GM12878 (cell line): ENCODE measurements around the gene LITAF. TPM values are rescaled to one million over a fixed set of nuclear protein-coding genes. Genes with fewer than 3 reads are reported as not detected.

Source experiments
- ATAC-seq: fragments of 200-7000 bp; cut with Tn5 transposase; 3 replicates; pipeline ENCODE4 v1.9.1; 2020; ENCODE audit warnings: mild to moderate bottlenecking, moderate library complexity
- BruUV-seq: library from RNA; stranded (reverse); fragments of 400-500 nt; replicated peaks from 2 replicates; lab custom pipeline; 2021; lab: Mats Ljungman, UMichigan
- CTCF ChIA-PET: fragments of 300-600 bp; sonication (Branson Sonifier 250); formaldehyde crosslinking; extraction: SDS; loops from one replicate; lab custom pipeline; 2021; ENCODE audit warnings: inconsistent platforms; lab: Yijun Ruan, JAX
- POLR2A ChIA-PET: fragments of 350-600 bp; formaldehyde crosslinking; extraction: SDS; loops from one replicate; lab custom pipeline; 2021; ENCODE audit warnings: inconsistent platforms; lab: Charles Lee
- RAD21 ChIA-PET: fragments of 300-600 bp; sonication (Branson Sonifier 250); formaldehyde crosslinking; loops from one replicate; lab custom pipeline; 2023; ENCODE audit warnings: antibody characterized with exemption; ENCODE audit not compliant: unreplicated experiment; lab: Charles Lee
- SMC1A ChIA-PET: fragments of 300-600 bp; sonication (Branson Sonifier 250); formaldehyde crosslinking; loops from one replicate; lab custom pipeline; 2023; ENCODE audit not compliant: unreplicated experiment, uncharacterized antibody; lab: Charles Lee
- DNase-seq: peaks from one replicate; pipeline ENCODE4 v3.0.0-alpha.2; 2011; ENCODE audit warnings: low read depth, low spot score
- FAIRE-seq: peaks from 3 replicates; lab custom pipeline; 2011; peaks lifted over from hg19 to GRCh38; lab: Jason Lieb, UNC
- H2AFZ ChIP-seq: 2 replicates; pipeline ENCODE4 v1.6.0; 2011; ENCODE audit warnings: low read depth, low read length, control low read depth; ENCODE audit not compliant: control insufficient read depth
- H3K27ac ChIP-seq: 2 replicates; pipeline ENCODE4 v1.5.1; 2011; ENCODE audit warnings: control low read depth; ENCODE audit not compliant: control insufficient read depth, insufficient read depth
- H3K27me3 ChIP-seq, 2 experiments: replicated peaks in 1 of 2; 2 replicates each; pipeline versions ENCODE4 v1.6.0 to v1.6.1; 2011; ENCODE audit warnings: low read length in 1 of 2; ENCODE audit not compliant: control insufficient read depth in 2 of 2, insufficient read depth in 2 of 2
- H3K36me3 ChIP-seq, 2 experiments: 2 replicates each; pipeline ENCODE4 v1.5.1; 2011; ENCODE audit warnings: low read length in 1 of 2; ENCODE audit not compliant: control insufficient read depth in 2 of 2, insufficient read depth in 2 of 2
- H3K4me1 ChIP-seq: 2 replicates; pipeline ENCODE4 v1.6.1; 2011; ENCODE audit warnings: mild to moderate bottlenecking, low read length, moderate library complexity, mixed read lengths; ENCODE audit not compliant: control insufficient read depth, insufficient read depth
- H3K4me2 ChIP-seq: 2 replicates; pipeline ENCODE4 v1.6.0; 2011; ENCODE audit warnings: control low read depth; ENCODE audit not compliant: control insufficient read depth, insufficient read depth
- H3K4me3 ChIP-seq: fragments of 200-600 bp; sonication (generic); 2 replicates; pipeline ENCODE4 v1.5.1; 2016
- H3K79me2 ChIP-seq: 2 replicates; pipeline ENCODE4 v1.6.0; 2011; ENCODE audit warnings: low read length; ENCODE audit not compliant: control insufficient read depth, insufficient read depth
- H3K9ac ChIP-seq: 2 replicates; pipeline ENCODE4 v1.8.0; 2011; ENCODE audit warnings: low read length, control low read depth, mixed read lengths; ENCODE audit not compliant: control insufficient read depth, insufficient read depth
- H3K9me3 ChIP-seq: replicated peaks from 3 replicates; pipeline ENCODE4 v1.5.1; 2011; ENCODE audit warnings: mild to moderate bottlenecking, low read length; ENCODE audit not compliant: control insufficient read depth, insufficient read depth
- H4K20me1 ChIP-seq: 2 replicates; pipeline ENCODE4 v1.6.0; 2011; ENCODE audit not compliant: control insufficient read depth, insufficient read depth
- CBFB ChIP-seq: IDR thresholded peaks from 2 replicates; pipeline ENCODE4 v1.6.1; 2016; ENCODE audit warnings: antibody characterized with exemption, low read depth
- CHD2 ChIP-seq: IDR thresholded peaks from 2 replicates; pipeline ENCODE4 v1.6.1; 2011; ENCODE audit warnings: low read depth, low read length, improper control_type of control experiment, borderline replicate concordance
- EGR1 ChIP-seq, 2 experiments: IDR thresholded peaks; 1 replicate in 1 of 2; 2 replicates in 1 of 2; pipeline ENCODE4 v1.6.1; 2011 to 2012; ENCODE audit warnings: low read depth in 2 of 2, low read length in 2 of 2, borderline replicate concordance in 1 of 2, mild to moderate bottlenecking in 1 of 2, moderate library complexity in 1 of 2
- FOXM1 ChIP-seq: IDR thresholded peaks from 2 replicates; pipeline ENCODE4 v1.6.1; 2012; ENCODE audit warnings: low read depth, mild to moderate bottlenecking, inconsistent platforms, low read length, moderate library complexity
- HCFC1 ChIP-seq: fragments of 150-350 bp; IDR thresholded peaks from 2 replicates; pipeline ENCODE4 v1.6.1; 2014; ENCODE audit warnings: low read length
- HDAC6 ChIP-seq: fragments of 200-600 bp; sonication (generic); IDR thresholded peaks from one replicate; pipeline ENCODE4 v1.8.0; 2017; ENCODE audit warnings: antibody characterized with exemption; ENCODE audit not compliant: unreplicated experiment
- JUND ChIP-seq: IDR thresholded peaks from 2 replicates; pipeline ENCODE4 v1.6.1; 2012; ENCODE audit warnings: low read depth, mild to moderate bottlenecking, low read length, improper control_type of control experiment, moderate library complexity
- MTA2 ChIP-seq: fragments of 450-650 bp; IDR thresholded peaks from 2 replicates; pipeline ENCODE4 v1.6.1; 2016; ENCODE audit warnings: low read depth, mild to moderate bottlenecking, moderate library complexity
- MXI1 ChIP-seq: fragments of 150-350 bp; IDR thresholded peaks from 2 replicates; pipeline ENCODE4 v1.6.1; 2011; ENCODE audit warnings: low read depth, mild to moderate bottlenecking, inconsistent platforms, low read length, improper control_type of control experiment
- NFIC ChIP-seq: IDR thresholded peaks from 2 replicates; pipeline ENCODE4 v1.6.1; 2012; ENCODE audit warnings: low read depth, mild to moderate bottlenecking, inconsistent platforms, low read length, moderate library complexity
- NRF1 ChIP-seq: conservative IDR thresholded peaks from 2 replicates; pipeline ENCODE4 v1.6.1; 2011; ENCODE audit warnings: mild to moderate bottlenecking, low read depth, low read length, improper control_type of control experiment
- SIX5 ChIP-seq: IDR thresholded peaks from 2 replicates; pipeline ENCODE4 v1.6.1; 2011; ENCODE audit warnings: mild to moderate bottlenecking, low read depth, low read length, moderate library complexity; ENCODE audit not compliant: severe bottlenecking
- TCF7 ChIP-seq: IDR thresholded peaks from 2 replicates; pipeline ENCODE4 v1.6.1; 2014; ENCODE audit warnings: antibody characterized with exemption, borderline replicate concordance
- ZNF274 ChIP-seq: IDR thresholded peaks from one replicate; pipeline ENCODE4 v1.8.0; 2011; ENCODE audit not compliant: insufficient read length, insufficient read depth
- ZZZ3 ChIP-seq: IDR thresholded peaks from 2 replicates; pipeline ENCODE4 v1.6.1; 2011; ENCODE audit warnings: low read depth; ENCODE audit not compliant: control insufficient read depth, insufficient read length
- WGBS: methylation state at CpG from one replicate; pipeline ENCODE4 v1.1.6; 2016; ENCODE audit warnings: low lambda C conversion rate; ENCODE audit not compliant: insufficient replicate concordance, insufficient coverage; ENCODE audit errors: missing lambda C conversion rate; 5-methylcytosine and 5-hydroxymethylcytosine counted together
- in situ Hi-C: fragments of 300-500 bp; cut with MboI; formaldehyde crosslinking; loops from 9 replicates; pipeline ENCODE4 v1.14.3; 2018; ENCODE audit warnings: mixed read lengths
- intact Hi-C: fragments of 100-400 bp; cut with micrococcal nuclease; formaldehyde crosslinking; loops from one replicate; pipeline ENCODE4 v1.14.2; 2022; ENCODE audit not compliant: unreplicated experiment
- polyA plus RNA-seq, 11 experiments: library from polyadenylated mRNA; depleted of rRNA in 4 of 11; unstranded in 6 of 11; stranded (reverse) in 5 of 11; fragments of >200 nt; fragmentation: Nextera tagmentation in 4 of 11; fragmentation: Illumina TruSeq in 1 of 11; extraction: Ambion mirVana in 4 of 11; extraction: Trizol in 1 of 11; gene quantifications; 1 replicate in 1 of 11; 2 replicates in 10 of 11; pipeline versions ENCODE4 v1.2.1 to v1.2.3, GENCODE V29; 2011 to 2016; ENCODE audit warnings: inconsistent platforms in 2 of 11, missing spikeins in 2 of 11, low read depth in 1 of 11
- total RNA-seq, 4 experiments: library from RNA; depleted of rRNA in 3 of 4; stranded (reverse); fragments of >200 nt in 3 of 4; fragmentation: Illumina TruSeq in 1 of 4; extraction: Trizol in 1 of 4; gene quantifications; 2 replicates each; pipeline versions ENCODE4 v1.2.1 to v1.2.3, GENCODE V29; 2013 to 2021
- TF ChIP-seq, protein P1 (sequence below): IDR thresholded peaks from 2 replicates; pipeline ENCODE4 v1.6.1; 2012; ENCODE audit warnings: low read depth, low read length, improper control_type of control experiment
- TF ChIP-seq, protein P2 (sequence below): fragments of 450-650 bp; IDR thresholded peaks from 2 replicates; pipeline ENCODE4 v1.6.1; 2014; ENCODE audit warnings: mild to moderate bottlenecking
- TF ChIP-seq, protein P3 (sequence below): fragments of 450-650 bp; IDR thresholded peaks from 2 replicates; pipeline ENCODE4 v1.6.1; 2018; ENCODE audit warnings: borderline replicate concordance, mild to moderate bottlenecking; ENCODE audit not compliant: partially characterized antibody

LITAF gene
- total and polyA plus RNA-seq, 10 of the 15 experiments (the other 5 are each of a cell fraction or from before 2014, with no cell fraction given): 99.2 to 211 (median 147) TPM

DNA sequence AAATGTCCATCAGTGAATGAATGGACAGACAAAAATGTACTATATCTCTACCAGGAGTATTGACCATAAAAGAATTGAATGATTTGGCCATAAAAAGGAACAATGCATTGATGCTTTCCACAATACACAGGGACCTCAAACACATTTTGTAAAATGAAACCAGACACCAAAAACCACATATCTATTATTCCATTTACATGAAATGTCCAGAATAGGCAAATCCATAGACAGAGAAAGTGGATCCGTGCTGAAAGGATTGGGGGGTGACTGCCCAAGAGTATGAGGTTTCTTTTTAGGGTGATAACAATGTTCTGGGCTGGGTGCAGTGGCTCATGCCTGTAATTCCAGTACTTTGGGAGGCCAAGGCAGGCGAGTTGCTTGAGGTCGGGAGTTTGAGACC is 6.9 kb upstream of the LITAF start:
- intact Hi-C loops (no loop called here), in situ Hi-C loops (no loop called here)
- ChIA-PET CTCF (interaction anchor here (0.6 to 0.7 kb wide), 2 partner anchors 85 to 654 kb away, joined by 3 read pairs; no protein-coding TSS in a partner anchor), RAD21 (interaction anchor here (0.7 to 1.3 kb wide), 2 partner anchors 61 to 207 kb away, joined by 3 read pairs; no protein-coding TSS in a partner anchor), POLR2A (interaction anchor here (0.6 to 0.7 kb wide), 3 partner anchors 148 to 653 kb away, joined by 5 read pairs; no protein-coding TSS in a partner anchor), SMC1A (interaction anchor here (1.1 kb wide), 1 partner anchor 62 kb away, joined by 3 read pairs; no protein-coding TSS in a partner anchor)
- TF ChIP-seq TCF7 (no peak), JUND (no peak), EGR1 (IDR thresholded peaks at IDR 0.05; ENCODE audit: borderline replicate concordance in 1 of 2, low read depth in 2 of 2, low read length in 2 of 2) (no peak), SIX5 (no peak), MXI1 (no peak), HCFC1 (no peak), CBFB (no peak), HDAC6 (no peak), ZZZ3 (no peak), NFIC (no peak), MTA2 (no peak), CHD2 (no peak), ZNF274 (no peak), NRF1 (no peak), FOXM1 (no peak)
- TF ChIP-seq, protein P1, sequence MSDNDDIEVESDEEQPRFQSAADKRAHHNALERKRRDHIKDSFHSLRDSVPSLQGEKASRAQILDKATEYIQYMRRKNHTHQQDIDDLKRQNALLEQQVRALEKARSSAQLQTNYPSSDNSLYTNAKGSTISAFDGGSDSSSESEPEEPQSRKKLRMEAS: no peak
- TF ChIP-seq, protein P2, sequence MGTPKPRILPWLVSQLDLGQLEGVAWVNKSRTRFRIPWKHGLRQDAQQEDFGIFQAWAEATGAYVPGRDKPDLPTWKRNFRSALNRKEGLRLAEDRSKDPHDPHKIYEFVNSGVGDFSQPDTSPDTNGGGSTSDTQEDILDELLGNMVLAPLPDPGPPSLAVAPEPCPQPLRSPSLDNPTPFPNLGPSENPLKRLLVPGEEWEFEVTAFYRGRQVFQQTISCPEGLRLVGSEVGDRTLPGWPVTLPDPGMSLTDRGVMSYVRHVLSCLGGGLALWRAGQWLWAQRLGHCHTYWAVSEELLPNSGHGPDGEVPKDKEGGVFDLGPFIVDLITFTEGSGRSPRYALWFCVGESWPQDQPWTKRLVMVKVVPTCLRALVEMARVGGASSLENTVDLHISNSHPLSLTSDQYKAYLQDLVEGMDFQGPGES: no peak
- TF ChIP-seq, protein P3, sequence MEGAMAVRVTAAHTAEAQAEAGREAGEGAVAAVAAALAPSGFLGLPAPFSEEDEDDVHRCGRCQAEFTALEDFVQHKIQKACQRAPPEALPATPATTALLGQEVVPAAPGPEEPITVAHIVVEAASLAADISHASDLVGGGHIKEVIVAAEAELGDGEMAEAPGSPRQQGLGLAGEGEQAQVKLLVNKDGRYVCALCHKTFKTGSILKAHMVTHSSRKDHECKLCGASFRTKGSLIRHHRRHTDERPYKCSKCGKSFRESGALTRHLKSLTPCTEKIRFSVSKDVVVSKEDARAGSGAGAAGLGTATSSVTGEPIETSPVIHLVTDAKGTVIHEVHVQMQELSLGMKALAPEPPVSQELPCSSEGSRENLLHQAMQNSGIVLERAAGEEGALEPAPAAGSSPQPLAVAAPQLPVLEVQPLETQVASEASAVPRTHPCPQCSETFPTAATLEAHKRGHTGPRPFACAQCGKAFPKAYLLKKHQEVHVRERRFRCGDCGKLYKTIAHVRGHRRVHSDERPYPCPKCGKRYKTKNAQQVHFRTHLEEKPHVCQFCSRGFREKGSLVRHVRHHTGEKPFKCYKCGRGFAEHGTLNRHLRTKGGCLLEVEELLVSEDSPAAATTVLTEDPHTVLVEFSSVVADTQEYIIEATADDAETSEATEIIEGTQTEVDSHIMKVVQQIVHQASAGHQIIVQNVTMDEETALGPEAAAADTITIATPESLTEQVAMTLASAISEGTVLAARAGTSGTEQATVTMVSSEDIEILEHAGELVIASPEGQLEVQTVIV: no peak
- Histone ChIP-seq H3K9me3 (no peaks in the 10 kb centered on the region), H3K4me1 (no peaks in the 10 kb centered on the region), H2AFZ (no peak overlapping the region), H3K4me2 (no peak overlapping the region), H3K27me3 (no peaks in the 10 kb centered on the region), H3K27ac (no peak overlapping the region), H3K9ac (no peak overlapping the region), H3K36me3 (no peaks in the 10 kb centered on the region), H4K20me1 (no peaks in the 10 kb centered on the region), H3K4me3 (no peak overlapping the region), H3K79me2 (no peaks in the 10 kb centered on the region)
- no peak for DNase-seq
- FAIRE-seq: no peak
- no peak for ATAC-seq
- no TSS peak for BruUV-seq
- WGBS: 30% methylated on average over 3 of the region's 3 CpGs
